ENCODE data around the gene ZBTB1. TPM values are rescaled to one million over a fixed set of nuclear protein-coding genes. Genes with fewer than 3 reads are reported as not detected.

Gene ZBTB1
- total RNA-seq, 1 experiment from 2014 or later: 24.7 TPM

DNA sequence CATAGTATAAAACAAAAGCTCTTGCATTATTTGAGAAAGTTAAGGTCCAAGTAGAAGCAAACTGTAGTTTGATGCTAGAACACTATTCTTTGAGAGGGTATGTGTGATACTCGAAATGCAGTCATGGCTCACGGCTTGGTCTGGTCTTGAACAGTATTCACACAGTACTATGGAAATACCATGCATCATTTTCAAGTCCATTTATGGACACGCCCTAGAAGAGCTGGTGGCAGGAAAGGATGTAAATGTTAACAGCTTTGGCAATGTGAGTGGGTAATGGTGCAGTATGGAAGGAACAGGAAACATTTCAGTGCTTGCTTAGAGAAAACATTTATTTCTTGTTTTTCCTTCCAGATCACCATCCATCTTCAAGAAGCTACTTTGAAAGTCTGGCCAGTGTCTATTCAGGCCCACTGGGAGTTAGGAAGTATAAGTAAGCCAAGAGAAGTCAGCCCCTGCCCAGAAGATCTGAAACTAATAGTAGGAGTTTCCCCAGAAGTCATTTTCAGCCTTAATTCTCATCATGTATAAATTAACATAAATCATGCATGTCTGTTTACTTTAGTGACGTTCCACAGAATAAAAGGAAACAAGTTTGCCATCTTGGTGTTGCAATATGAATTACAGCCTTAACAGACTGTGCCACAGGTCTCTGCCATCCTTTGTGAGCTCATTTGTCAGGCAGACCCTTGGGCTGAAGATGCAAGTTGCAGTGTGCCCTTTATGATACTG is 45.0 kb upstream of the ZBTB1 start (continued):
- TF ChIP-seq, protein P1, sequence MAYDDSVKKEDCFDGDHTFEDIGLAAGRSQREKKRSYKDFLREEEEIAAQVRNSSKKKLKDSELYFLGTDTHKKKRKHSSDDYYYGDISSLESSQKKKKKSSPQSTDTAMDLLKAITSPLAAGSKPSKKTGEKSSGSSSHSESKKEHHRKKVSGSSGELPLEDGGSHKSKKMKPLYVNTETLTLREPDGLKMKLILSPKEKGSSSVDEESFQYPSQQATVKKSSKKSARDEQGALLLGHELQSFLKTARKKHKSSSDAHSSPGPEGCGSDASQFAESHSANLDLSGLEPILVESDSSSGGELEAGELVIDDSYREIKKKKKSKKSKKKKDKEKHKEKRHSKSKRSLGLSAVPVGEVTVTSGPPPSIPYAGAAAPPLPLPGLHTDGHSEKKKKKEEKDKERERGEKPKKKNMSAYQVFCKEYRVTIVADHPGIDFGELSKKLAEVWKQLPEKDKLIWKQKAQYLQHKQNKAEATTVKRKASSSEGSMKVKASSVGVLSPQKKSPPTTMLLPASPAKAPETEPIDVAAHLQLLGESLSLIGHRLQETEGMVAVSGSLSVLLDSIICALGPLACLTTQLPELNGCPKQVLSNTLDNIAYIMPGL (CRISPR knock-in tag; IDR thresholded peaks at IDR 0.05): no peak
- TF ChIP-seq FOXP1 (CRISPR knock-in tag; IDR thresholded peaks at IDR 0.05; ENCODE audit: borderline replicate concordance) (no peak), MAX (CRISPR knock-in tag; IDR thresholded peaks at IDR 0.05) (no peak), ZNF532 (CRISPR knock-in tag; IDR thresholded peaks at IDR 0.05; ENCODE audit: borderline replicate concordance) (no peak), ZNF263 (CRISPR knock-in tag; IDR thresholded peaks at IDR 0.05; ENCODE audit: low read depth) (no peak), MXD4 (CRISPR knock-in tag; IDR thresholded peaks at IDR 0.05; ENCODE audit: borderline replicate concordance) (no peak), FOXJ3 (CRISPR knock-in tag; IDR thresholded peaks at IDR 0.05; ENCODE audit: borderline replicate concordance) (no peak), NR2C2 (CRISPR knock-in tag; IDR thresholded peaks at IDR 0.05) (no peak), MYBL2 (CRISPR knock-in tag; IDR thresholded peaks at IDR 0.05) (no peak), ATF6 (CRISPR knock-in tag; IDR thresholded peaks at IDR 0.05) (no peak)
- TF ChIP-seq, protein P2, sequence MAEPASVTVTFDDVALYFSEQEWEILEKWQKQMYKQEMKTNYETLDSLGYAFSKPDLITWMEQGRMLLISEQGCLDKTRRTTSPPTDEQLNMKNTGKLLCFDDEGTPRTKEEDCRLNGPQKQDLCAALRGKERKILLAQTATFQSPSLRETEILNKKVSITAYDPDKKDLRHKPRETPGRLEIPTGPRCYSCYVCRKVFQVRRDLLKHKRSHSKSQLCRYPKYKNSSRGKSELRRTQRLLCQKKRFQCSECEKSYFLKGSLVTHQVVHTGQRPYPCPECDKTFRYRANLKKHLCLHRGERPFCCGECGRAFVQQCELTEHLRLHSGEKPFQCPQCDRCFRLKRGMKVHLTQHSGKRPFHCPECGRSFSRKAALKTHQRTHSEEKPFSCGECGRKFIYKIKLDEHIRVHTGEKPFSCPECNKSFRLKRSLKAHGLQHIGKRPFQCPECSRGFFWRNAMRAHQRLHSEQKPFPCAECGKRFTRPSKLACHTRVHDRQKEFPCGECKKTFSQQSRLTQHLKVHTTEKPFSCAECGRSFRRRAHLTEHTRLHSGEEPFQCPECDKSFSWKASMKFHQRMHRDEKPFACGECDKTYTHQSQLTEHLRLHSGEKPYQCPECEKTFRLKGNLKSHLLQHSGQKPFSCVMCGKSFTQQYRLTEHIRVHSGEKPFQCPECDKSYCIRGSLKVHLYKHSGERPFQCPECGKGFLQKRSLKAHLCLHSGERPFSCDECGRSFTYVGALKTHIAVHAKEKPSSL (CRISPR knock-in tag; conservative IDR thresholded peaks at IDR 0.05): no peak

GRCh38 chr14:64461221-64461620 is 43.3 kb upstream of the ZBTB1 start:
- H3K36me3 Mint-ChIP-seq: peaks cover 32% of the 10 kb centered on the region
- H3K9me3 Mint-ChIP-seq: no peaks in the 10 kb centered on the region
- H3K4me1 Mint-ChIP-seq: peaks cover 9% of the 10 kb centered on the region
- POLR2A ChIA-PET: interaction anchor here (0.6 kb wide), 1 partner anchor 40 kb away, joined by 10 read pairs; no protein-coding TSS in a partner anchor
- H3K27me3 Mint-ChIP-seq (ENCODE audit: low read depth): peaks cover 1% of the 10 kb centered on the region
- no peak for DNase-seq (ENCODE audit: low spot score)
- H3K27ac Mint-ChIP-seq: no peak overlapping the region
- H3K4me3 Mint-ChIP-seq: no peak overlapping the region
- CTCF ChIA-PET: no interaction called here
- ATAC-seq: no peak
- TF ChIP-seq ZNF423 (CRISPR knock-in tag; IDR thresholded peaks at IDR 0.05): no peak
